ACC112 (cell line): ENCODE results near the gene CCDC106.
A peak's percentile ranks its signal among the peaks of the same experiment; 100 is the strongest.

Source experiments
- H2AFZ ChIP-seq: fragments of 200-600 bp; sonication (generic); one replicate; pipeline ENCODE4 v1.6.0; 2017; ENCODE audit warnings: antibody characterized with exemption, low read length; ENCODE audit not compliant: unreplicated experiment
- H3K27ac ChIP-seq: fragments of 200-600 bp; sonication (generic); 2 replicates; pipeline ENCODE4 v1.5.1; 2014; ENCODE audit warnings: low read depth, mild to moderate bottlenecking, antibody characterized with exemption, low read length, moderate library complexity
- H3K27me3 ChIP-seq: fragments of 200-600 bp; sonication (generic); 2 replicates; pipeline ENCODE4 v1.6.1; 2014; ENCODE audit warnings: mild to moderate bottlenecking, antibody characterized with exemption, low read length, moderate library complexity, mixed read lengths; ENCODE audit not compliant: insufficient read depth
- H3K36me3 ChIP-seq: fragments of 200-600 bp; sonication (generic); 2 replicates; pipeline ENCODE4 v1.6.1; 2016; ENCODE audit warnings: mild to moderate bottlenecking, antibody characterized with exemption, low read length, moderate library complexity, mixed read lengths; ENCODE audit not compliant: insufficient read depth
- H3K4me1 ChIP-seq: fragments of 200-600 bp; sonication (generic); one replicate; pipeline ENCODE4 v1.6.1; 2016; ENCODE audit warnings: low read length, mixed read lengths; ENCODE audit not compliant: insufficient read depth, unreplicated experiment, control insufficient read depth
- H3K4me3 ChIP-seq: fragments of 200-600 bp; sonication (generic); 2 replicates; pipeline ENCODE4 v1.5.1; 2014; ENCODE audit warnings: mild to moderate bottlenecking, low read depth, low read length
- H3K79me2 ChIP-seq: fragments of 200-600 bp; sonication (generic); one replicate; pipeline ENCODE4 v1.6.0; 2016; ENCODE audit warnings: low read length; ENCODE audit not compliant: control insufficient read depth, unreplicated experiment, insufficient read depth

Gene CCDC106

DNA sequence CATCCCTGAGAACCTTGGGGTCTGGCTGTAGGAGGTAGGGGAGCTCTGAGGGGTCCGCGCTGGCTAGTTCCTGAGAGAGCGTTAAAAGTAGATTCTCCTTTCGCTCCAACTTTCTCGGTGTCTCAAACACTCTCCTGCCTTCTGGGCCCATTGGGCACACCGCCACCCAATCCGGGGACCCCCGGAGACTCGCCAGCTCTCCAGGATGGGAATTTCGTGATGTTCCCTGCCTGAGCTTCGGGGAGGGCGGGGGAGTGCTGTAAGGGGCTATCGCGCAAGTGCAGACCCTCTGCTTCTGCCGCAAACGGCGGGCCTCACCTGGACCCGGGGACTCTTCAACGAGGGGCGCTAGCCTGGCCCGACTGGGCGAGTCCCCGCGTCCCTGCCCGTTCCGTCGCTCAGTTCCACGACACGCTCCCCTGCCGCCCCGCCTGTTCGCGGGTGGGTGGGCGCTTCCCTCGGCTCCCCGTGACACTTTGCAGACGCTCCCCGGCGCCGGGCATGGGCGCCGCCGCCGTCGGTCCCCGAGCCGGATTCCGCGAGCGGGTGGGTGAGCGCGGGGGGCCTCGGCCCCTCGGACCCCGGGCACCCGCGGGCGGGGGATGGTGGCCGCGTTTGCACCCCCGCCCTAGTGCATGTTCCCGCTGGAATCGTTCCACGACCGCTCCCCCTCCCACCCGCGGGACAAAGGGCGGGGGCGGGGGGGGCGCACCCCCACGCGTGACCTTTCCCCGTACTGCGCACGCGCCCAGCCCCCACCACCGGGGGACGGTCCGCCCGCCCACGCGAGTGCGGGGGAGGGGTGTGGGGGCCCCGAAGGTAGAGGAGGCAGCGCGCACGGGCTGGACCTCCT lies at the start of gene CCDC106:
Gene CCDC106 (plus strand): TSS at position 481 of the 853 bp plus-strand sequence. CDS start 835 bp downstream, outside the sequence.
- H3K4me3 ChIP-seq: peak within 1 kb of the TSS; percentile 86
- peaks cover 24% of the 10 kb centered on the region for H3K79me2 ChIP-seq
- peak within 1 kb of the TSS; percentile 38 for H2AFZ ChIP-seq
- no peaks in the 10 kb centered on the region; the same call in 1 of the 2 replicates for H3K36me3 ChIP-seq
- H3K4me1 ChIP-seq: peaks cover 8% of the 10 kb centered on the region
- no peak within 1 kb of the TSS for H3K27ac ChIP-seq
- no peaks in the 10 kb centered on the region for H3K27me3 ChIP-seq

DNA sequence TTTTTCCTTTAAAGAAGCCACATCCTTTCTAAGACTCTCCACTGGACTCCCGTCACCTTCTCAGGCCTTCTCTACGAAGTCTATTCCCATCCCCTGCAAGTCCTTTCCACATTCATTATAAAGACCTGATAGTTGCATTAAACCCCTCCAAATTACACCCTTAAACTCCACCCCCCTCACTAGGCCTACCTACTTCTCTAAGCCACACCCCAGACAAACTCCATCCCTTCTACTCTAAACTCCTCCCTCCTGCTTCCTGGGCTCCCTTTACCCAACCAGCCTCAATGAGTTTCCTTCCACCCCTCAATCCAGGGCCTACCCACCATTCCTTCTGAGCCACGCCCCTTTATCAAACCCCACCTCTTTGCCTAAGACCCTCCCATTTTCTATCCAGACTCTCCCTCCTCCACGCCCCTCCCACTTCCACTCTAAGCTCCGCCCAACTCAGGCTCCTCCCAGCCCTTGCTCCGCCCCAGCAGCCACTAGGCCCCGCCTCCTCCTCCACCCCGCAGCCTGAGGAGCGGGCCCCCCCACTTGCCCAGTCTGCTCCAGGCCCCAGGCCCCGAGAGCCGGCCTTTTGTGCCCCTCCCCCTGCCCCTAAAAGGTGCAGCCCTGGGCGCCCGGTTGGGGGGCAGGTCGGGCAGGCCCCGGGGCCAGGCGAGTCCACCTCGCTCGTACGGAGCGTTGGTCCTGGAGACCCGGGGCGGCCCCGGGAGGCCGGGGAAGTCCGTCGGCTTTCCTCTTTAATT lies 49.1 kb upstream of the CCDC106 start:
- Histone ChIP-seq H2AFZ (no peak overlapping the region), H3K79me2 (peaks cover 3% of the 10 kb centered on the region), H3K36me3 (peaks cover 16% of the 10 kb centered on the region; the same call in 1 of the 2 replicates), H3K27me3 (no peaks in the 10 kb centered on the region), H3K27ac (peak overlapping the region; percentile 95), H3K4me1 (no peaks in the 10 kb centered on the region), H3K4me3 (peak overlapping the region; percentile 75)

DNA sequence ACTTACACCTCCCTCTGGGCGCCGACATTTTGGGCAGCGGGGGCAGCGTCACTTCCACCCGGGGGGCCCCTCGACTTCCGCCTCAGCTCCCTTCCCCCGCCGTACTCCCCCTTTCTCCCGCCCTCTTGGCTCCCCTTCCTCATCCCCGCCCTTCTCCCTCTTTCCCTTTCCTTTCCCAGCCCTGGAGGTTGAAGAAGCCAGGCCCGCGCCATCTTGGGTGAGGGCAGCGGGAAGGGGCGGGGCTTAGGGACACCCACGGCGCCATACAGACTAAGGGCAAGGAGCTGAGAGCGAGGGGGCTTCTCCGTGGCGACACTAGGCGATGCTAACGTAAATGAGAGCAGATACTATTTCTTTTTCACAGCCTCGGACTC lies 48.6 kb upstream of the CCDC106 start, which contains the start of gene FIZ1:
Gene FIZ1 (minus strand): TSS at position 50 of the 374 bp plus-strand sequence. CDS start 1,652 bp downstream, outside the sequence.
- Histone ChIP-seq H2AFZ (peak within 1 kb of the TSS; percentile 73), H3K27me3 (no peaks in the 10 kb centered on the region), H3K36me3 (peaks cover 16% of the 10 kb centered on the region; the same call in 1 of the 2 replicates), H3K4me1 (no peaks in the 10 kb centered on the region), H3K27ac (peak within 1 kb of the TSS; percentile 95), H3K79me2 (peaks cover 3% of the 10 kb centered on the region), H3K4me3 (peak within 1 kb of the TSS; percentile 75)

DNA sequence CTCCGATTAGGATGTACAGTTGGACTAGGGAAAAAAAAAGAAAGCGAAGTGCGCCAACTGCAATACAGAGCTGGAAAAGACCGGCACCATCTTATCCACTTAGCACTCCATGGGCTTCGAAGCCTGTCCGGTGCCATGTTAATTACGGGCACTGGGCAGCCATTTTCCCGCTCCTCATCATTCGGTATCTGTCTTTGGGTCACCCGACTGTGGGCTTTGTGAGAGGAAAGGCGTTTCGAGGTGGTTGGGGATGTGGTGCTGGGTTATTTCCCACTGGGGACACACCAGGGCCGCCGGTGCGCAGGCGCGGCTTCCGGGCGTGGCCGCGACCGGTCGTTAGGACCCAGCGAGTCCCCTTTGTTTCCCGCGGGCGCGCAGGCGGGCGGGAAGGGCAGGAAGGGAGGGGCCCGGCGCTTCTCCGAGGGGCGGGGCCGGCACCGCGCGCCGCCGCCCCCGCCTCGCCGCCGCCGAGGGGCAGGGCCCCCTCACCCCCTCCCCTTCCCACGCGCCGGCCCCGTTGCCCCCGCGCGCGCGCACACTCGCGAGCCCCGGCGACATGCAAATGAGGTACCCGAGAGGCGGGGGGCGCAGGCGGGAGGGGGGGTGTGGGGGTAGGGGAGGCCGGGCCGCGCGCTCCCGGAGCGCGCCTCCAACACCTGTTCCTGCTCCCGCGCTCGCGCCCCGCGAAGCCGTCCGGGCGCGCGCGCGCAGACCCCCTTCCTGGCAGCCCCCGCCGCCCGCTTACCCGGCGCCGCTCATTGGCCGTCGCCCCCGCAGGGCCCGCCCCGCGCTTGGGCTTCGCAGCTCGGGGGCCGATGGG lies 48.0 kb upstream of the CCDC106 start, which contains the start of gene ZNF524:
Gene ZNF524 (plus strand): TSS at position 447 of the 820 bp plus-strand sequence. CDS start 1,825 bp downstream, outside the sequence.
- Histone ChIP-seq H3K79me2 (peaks cover 3% of the 10 kb centered on the region), H3K36me3 (peaks cover 10% of the 10 kb centered on the region; the same call in 1 of the 2 replicates), H3K4me1 (no peaks in the 10 kb centered on the region), H3K27me3 (no peaks in the 10 kb centered on the region), H3K4me3 (peak within 1 kb of the TSS; percentile 75), H3K27ac (peak within 1 kb of the TSS; percentile 95), H2AFZ (peak within 1 kb of the TSS; percentile 73)

DNA sequence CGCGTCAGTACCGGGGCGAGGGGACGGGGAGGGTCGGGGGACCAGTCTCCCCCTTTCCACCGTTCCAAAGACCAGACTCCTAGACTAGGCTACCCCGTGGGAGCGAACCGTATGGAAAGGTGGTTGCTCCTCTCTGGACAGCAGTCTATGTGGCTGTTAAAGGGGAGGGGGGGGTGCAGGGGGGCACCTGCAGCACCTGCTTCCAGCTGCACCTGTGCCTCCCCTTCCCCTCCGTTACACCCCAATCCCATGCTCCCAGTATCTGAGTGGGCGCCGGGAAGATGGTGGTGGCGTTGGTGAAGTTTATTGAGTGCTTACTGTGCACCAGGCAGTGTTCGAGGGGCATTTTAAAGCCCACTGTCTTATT lies 47.4 kb upstream of the CCDC106 start:
- Histone ChIP-seq H3K4me3 (peak overlapping the region; percentile 75), H3K36me3 (peaks cover 5% of the 10 kb centered on the region; the same call in 1 of the 2 replicates), H3K27ac (no peak overlapping the region), H3K79me2 (peaks cover 3% of the 10 kb centered on the region), H3K27me3 (no peaks in the 10 kb centered on the region), H2AFZ (peak overlapping the region; percentile 14), H3K4me1 (no peaks in the 10 kb centered on the region)

DNA sequence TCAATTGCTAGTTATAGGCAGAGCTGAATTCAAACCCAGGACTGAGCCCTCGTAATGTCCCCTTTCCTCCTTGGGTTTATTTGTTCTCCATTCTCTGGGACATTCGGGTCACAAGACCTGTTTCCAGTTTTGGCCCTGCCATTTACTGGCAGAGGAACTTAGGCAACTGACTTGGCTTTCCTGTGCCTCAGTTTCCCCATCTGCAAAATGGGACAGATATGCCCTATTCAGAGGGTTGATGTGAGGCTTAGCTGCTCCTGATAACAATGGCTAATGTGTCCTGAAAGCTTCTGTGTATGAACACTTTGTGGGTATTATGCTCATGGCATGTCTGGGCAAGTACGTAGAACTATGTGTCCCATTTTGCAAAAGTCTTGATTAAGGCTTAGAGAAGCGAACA lies 46.9 kb upstream of the CCDC106 start:
- Histone ChIP-seq H3K27me3 (no peaks in the 10 kb centered on the region), H2AFZ (no peak overlapping the region), H3K36me3 (peaks cover under 1% of the 10 kb centered on the region; the same call in 1 of the 2 replicates), H3K4me1 (no peaks in the 10 kb centered on the region), H3K4me3 (peak overlapping the region; percentile 75), H3K79me2 (peaks cover 3% of the 10 kb centered on the region), H3K27ac (no peak overlapping the region)

DNA sequence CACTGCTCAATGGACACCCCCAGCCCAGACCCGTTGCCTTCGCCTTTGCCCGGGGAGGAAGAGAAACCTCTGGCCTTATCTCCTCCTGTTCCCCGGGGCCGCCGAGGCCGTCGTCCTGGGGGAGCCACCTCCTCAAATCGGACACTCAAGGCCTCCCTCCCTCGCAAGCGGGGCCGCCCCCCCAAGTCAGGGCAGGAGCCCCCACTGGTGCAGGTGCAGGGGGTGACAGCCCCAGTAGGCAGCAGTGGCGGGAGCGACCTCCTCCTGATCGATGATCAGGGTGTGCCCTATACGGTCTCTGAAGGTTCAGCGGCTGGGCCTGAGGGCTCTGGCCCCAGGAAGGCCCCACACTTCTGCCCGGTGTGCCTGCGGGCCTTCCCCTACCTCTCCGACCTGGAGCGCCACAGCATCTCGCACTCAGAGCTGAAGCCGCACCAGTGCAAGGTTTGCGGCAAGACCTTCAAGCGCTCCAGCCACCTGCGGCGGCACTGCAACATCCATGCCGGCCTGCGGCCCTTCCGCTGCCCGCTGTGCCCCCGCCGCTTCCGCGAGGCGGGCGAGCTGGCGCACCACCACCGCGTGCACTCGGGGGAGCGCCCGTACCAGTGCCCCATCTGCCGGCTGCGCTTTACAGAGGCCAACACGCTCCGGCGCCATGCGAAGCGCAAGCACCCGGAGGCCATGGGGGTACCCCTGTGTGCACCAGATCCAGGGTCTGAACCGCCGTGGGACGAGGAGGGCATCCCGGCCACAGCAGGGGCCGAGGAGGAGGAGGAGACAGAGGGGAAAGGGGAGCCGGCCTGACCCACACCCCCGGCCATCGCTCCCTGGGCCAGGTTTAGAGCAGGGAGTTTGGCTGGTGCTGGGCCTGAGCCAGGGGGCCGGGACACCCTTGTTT lies 45.7 kb upstream of the CCDC106 start:
- Histone ChIP-seq H2AFZ (no peak overlapping the region), H3K4me3 (no peak overlapping the region), H3K36me3 (no peaks in the 10 kb centered on the region), H3K4me1 (peaks cover 7% of the 10 kb centered on the region), H3K79me2 (peaks cover 13% of the 10 kb centered on the region), H3K27me3 (no peaks in the 10 kb centered on the region), H3K27ac (no peak overlapping the region)

DNA sequence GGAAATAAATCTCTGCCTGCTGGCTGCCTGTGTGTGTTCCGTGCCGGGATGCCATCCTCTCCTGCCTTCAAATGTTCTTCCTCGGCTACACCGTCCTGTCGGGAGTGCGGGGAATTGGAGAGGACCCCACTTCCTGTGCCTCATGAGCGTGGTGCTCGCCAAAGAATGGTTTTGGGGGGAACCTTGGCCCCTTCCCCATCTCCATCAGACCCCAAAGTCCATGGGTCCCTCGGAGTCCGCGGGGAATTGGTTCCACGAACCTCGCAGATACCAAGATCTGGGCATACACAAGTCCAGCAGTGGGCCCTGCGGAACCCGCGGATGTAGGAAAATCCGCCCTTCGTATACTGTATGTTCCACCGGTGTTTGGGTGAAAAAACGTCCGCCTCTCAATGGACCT lies 44.9 kb upstream of the CCDC106 start:
- no peak overlapping the region for H3K4me3 ChIP-seq
- no peaks in the 10 kb centered on the region for H3K36me3 ChIP-seq
- no peak overlapping the region for H3K27ac ChIP-seq
- H3K79me2 ChIP-seq: peaks cover 19% of the 10 kb centered on the region
- no peak overlapping the region for H2AFZ ChIP-seq
- peaks cover 7% of the 10 kb centered on the region for H3K4me1 ChIP-seq
- H3K27me3 ChIP-seq: no peaks in the 10 kb centered on the region

DNA sequence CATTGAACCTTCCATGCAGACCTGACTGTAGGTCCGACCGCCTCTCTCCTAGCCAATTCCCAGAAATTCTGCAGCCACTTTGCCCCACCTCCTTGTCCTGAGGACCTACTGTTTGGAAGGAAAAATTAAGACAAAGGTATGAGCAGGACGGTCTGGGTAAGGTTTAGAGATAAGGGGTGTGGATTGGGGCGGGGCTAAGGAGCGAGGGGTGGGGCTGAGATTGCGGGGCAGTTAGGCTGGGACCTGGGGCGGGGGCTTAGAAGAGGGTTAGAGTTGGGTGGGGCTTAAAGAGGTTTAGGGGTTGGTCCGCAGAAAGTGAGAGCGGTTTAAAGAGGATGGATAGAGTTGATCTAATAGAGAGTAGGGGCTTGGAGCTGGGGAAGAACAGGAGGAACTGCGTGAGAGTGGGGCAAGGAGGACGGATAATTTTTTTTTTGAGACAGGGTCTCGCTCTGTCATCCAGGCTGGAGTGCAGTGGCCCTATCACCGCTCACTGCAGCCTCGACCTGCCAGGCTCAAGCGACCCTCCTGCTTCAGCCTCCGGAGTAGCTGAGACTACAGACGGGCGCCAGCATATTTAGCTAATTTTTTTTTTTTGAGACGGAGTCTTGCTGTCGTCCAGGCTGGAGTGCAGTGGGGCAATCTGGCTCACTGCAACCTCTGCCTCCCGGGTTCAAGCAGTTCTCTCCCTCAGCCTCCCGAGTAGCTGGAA lies 44.3 kb upstream of the CCDC106 start:
- Histone ChIP-seq H3K27ac (no peak overlapping the region), H3K4me3 (no peak overlapping the region), H3K79me2 (peaks cover 19% of the 10 kb centered on the region), H2AFZ (no peak overlapping the region), H3K4me1 (peaks cover 7% of the 10 kb centered on the region), H3K36me3 (no peaks in the 10 kb centered on the region), H3K27me3 (no peaks in the 10 kb centered on the region)
